Thyroid gland (tissue), 4 donors: ENCODE results near the gene FBXO31. TPM values are rescaled to one million over a fixed set of nuclear protein-coding genes. Genes with fewer than 3 reads are reported as not detected.

ENCODE experiments used
- DNase-seq, 2 donors: peaks; one replicate each; pipeline ENCODE4 v3.0.0-alpha.2; 2019
- H3K27ac ChIP-seq, 3 donors: fragments of 200-600 bp; sonication (generic); 1 replicate in 2 of 3; 2 replicates in 1 of 3; pipeline ENCODE4 v1.5.1; 2016 to 2019; ENCODE audit warnings: mild to moderate bottlenecking in 1 of 3, moderate library complexity in 1 of 3
- H3K27me3 ChIP-seq: fragments of 200-600 bp; sonication (generic); one replicate; pipeline ENCODE4 v1.5.1; 2019
- H3K36me3 ChIP-seq, 2 donors: fragments of 200-600 bp; sonication (generic); one replicate each; pipeline ENCODE4 v1.5.1; 2016 to 2019
- H3K4me1 ChIP-seq, 2 donors: fragments of 200-600 bp; sonication (generic); one replicate each; pipeline ENCODE4 v1.5.1; 2017 to 2019
- H3K4me3 ChIP-seq, 3 donors: fragments of 200-600 bp; sonication (generic); replicated peaks in 1 of 3; 1 replicate in 2 of 3; 2 replicates in 1 of 3; pipeline ENCODE4 v1.5.1; 2016; ENCODE audit warnings: mild to moderate bottlenecking in 1 of 3
- H3K9me3 ChIP-seq: fragments of 200-600 bp; sonication (generic); one replicate; pipeline ENCODE4 v1.5.1; 2017
- CTCF ChIP-seq, 6 experiments: fragments of 200-600 bp in 3 of 6; fragments of 450-650 bp in 3 of 6; sonication (generic) in 3 of 6; IDR thresholded peaks; one replicate each; pipeline ENCODE4 v1.5.1; 2016 to 2019; ENCODE audit warnings: antibody characterized with exemption in 6 of 6, mild to moderate bottlenecking in 2 of 6, inconsistent platforms in 1 of 6, moderate library complexity in 1 of 6
- POLR2A ChIP-seq, 2 donors: fragments of 450-650 bp; IDR thresholded peaks; one replicate each; pipeline ENCODE4 v1.6.1; 2017; ENCODE audit warnings: antibody characterized with exemption in 2 of 2, mild to moderate bottlenecking in 2 of 2, moderate library complexity in 1 of 2
- WGBS, 2 donors: methylation state at CpG; one replicate each; pipeline ENCODE4 v1.1.5; 2017; 5-methylcytosine and 5-hydroxymethylcytosine counted together
- intact Hi-C: fragments of 100-400 bp; cut with DNase I; formaldehyde crosslinking; loops from one replicate; pipeline ENCODE4 v1.15.1; 2023
- total RNA-seq, 4 donors: library from RNA; depleted of rRNA; stranded (reverse); fragments of >200 nt; gene quantifications; one replicate each; pipeline ENCODE4 v1.2.3, GENCODE V29; 2016

The FBXO31 gene
- total RNA-seq, 4 donors from 2014 or later, result 23.8 to 62.5 (median 54.9) TPM

- Histone ChIP-seq H3K4me1 (peaks cover 0 to 16% of the 10 kb centered on the region in 2 donors), H3K36me3 (peaks cover 53 to 60% of the 10 kb centered on the region in 2 donors), H3K9me3 (no peaks in the 10 kb centered on the region), H3K27me3 (no peaks in the 10 kb centered on the region), H3K4me3 (no peak overlapping the region), H3K27ac (no peak overlapping the region)
- TF ChIP-seq CTCF (IDR thresholded peaks at IDR 0.05) (no peak), POLR2A (IDR thresholded peaks at IDR 0.05) (no peak)
- DNase-seq, result no peak
- intact Hi-C loops, result loop anchor here (10.0 kb wide), 2 partner anchors 85 to 225 kb away; partner anchors contain the start of gene ZCCHC14
- WGBS, 2 donors, result 93 to 96% methylated on average over 13 of the region's 13 CpGs
These were observed 26.2 kb upstream of the FBXO31 start for GRCh38 chr16:87409781-87410180.

GRCh38 chr16:87409153-87409552 is 25.6 kb upstream of the FBXO31 start:
- Histone ChIP-seq H3K4me1 (peaks cover 0 to 16% of the 10 kb centered on the region in 2 donors), H3K27ac (no peak overlapping the region), H3K4me3 (no peak overlapping the region), H3K27me3 (no peaks in the 10 kb centered on the region), H3K9me3 (no peaks in the 10 kb centered on the region), H3K36me3 (peaks cover 53 to 57% of the 10 kb centered on the region in 2 donors)
- no peak for DNase-seq
- whole genome bisulfite sequencing, 2 donors, result 91 to 94% methylated on average over 13 of the region's 13 CpGs
- TF ChIP-seq CTCF (IDR thresholded peaks at IDR 0.05), result no peak
- no peak for TF ChIP-seq POLR2A (IDR thresholded peaks at IDR 0.05)
- intact Hi-C loops, result no loop called here

- DNase-seq, result peak; percentile 95 to 96
- intact Hi-C loops, result no loop called here
- no peaks in the 10 kb centered on the region for H3K9me3 ChIP-seq
- peaks cover 0 to 16% of the 10 kb centered on the region in 2 donors for H3K4me1 ChIP-seq
- 45 to 60% methylated on average over 21 to 26 of the region's 26 CpGs for WGBS, 2 donors
- peak overlapping the region; percentile 55 to 90 (median 83) for H3K27ac ChIP-seq
- TF ChIP-seq CTCF (IDR thresholded peaks at IDR 0.05), result no peak
- TF ChIP-seq POLR2A (IDR thresholded peaks at IDR 0.05), result peak in 1 of 2 donors; percentile 31
- H3K27me3 ChIP-seq, result no peaks in the 10 kb centered on the region
- H3K36me3 ChIP-seq, result peaks cover 56 to 59% of the 10 kb centered on the region in 2 donors
- H3K4me3 ChIP-seq, result no peak overlapping the region
These were observed 24.0 kb upstream of the FBXO31 start for GRCh38 chr16:87407511-87408112.

GRCh38 chr16:87406495-87407088 is 23.0 kb upstream of the FBXO31 start:
- H3K27me3 ChIP-seq, result no peaks in the 10 kb centered on the region
- H3K4me3 ChIP-seq, result no peak overlapping the region
- no peaks in the 10 kb centered on the region for H3K9me3 ChIP-seq
- peaks cover 0 to 16% of the 10 kb centered on the region in 2 donors for H3K4me1 ChIP-seq
- peaks cover 45 to 53% of the 10 kb centered on the region in 2 donors for H3K36me3 ChIP-seq
- no peak for TF ChIP-seq CTCF (IDR thresholded peaks at IDR 0.05)
- TF ChIP-seq POLR2A (IDR thresholded peaks at IDR 0.05), result no peak
- H3K27ac ChIP-seq, result peak overlapping the region; percentile 41 to 67 (median 58)
- intact Hi-C loops, result no loop called here
- no peak for DNase-seq
- 91 to 93% methylated on average over 14 of the region's 14 CpGs for WGBS, 2 donors
